Neuronal stem cell (in vitro differentiated cells): ENCODE results near the gene ANKRD39.

Experiments
- DNase-seq: peaks from one replicate; pipeline ENCODE4 v3.0.0-alpha.2; 2013; ENCODE audit warnings: low spot score
- H2AFZ ChIP-seq: one replicate; pipeline ENCODE4 v1.6.1; 2013; ENCODE audit warnings: mild to moderate bottlenecking, low read length, inconsistent platforms
- H2AK5ac ChIP-seq: 2 replicates; pipeline ENCODE4 v1.6.1; 2013; ENCODE audit warnings: low read depth, mild to moderate bottlenecking, inconsistent platforms, low read length, moderate library complexity, mixed read lengths
- H2BK120ac ChIP-seq: 2 replicates; pipeline ENCODE4 v1.6.1; 2013; ENCODE audit warnings: low read depth, mild to moderate bottlenecking, inconsistent platforms, low read length, moderate library complexity, mixed read lengths
- H2BK12ac ChIP-seq: one replicate; pipeline ENCODE4 v1.6.1; 2013; ENCODE audit warnings: low read length, inconsistent platforms
- H2BK15ac ChIP-seq: 2 replicates; pipeline ENCODE4 v1.6.1; 2013; ENCODE audit warnings: mild to moderate bottlenecking, low read length, inconsistent platforms, mixed read lengths
- H2BK5ac ChIP-seq: one replicate; pipeline ENCODE4 v1.6.1; 2013; ENCODE audit warnings: inconsistent platforms, mild to moderate bottlenecking, low read length, moderate library complexity
- H3K14ac ChIP-seq: one replicate; pipeline ENCODE4 v1.6.1; 2013; ENCODE audit warnings: low read length, inconsistent platforms
- H3K18ac ChIP-seq: 2 replicates; pipeline ENCODE4 v1.6.1; 2013; ENCODE audit warnings: low read length, inconsistent platforms
- H3K23ac ChIP-seq: 2 replicates; pipeline ENCODE4 v1.6.1; 2013; ENCODE audit warnings: low read depth, mild to moderate bottlenecking, mixed read lengths, low read length, inconsistent platforms; ENCODE audit not compliant: poor library complexity
- H3K27ac ChIP-seq: replicated peaks from 3 replicates; pipeline ENCODE4 v1.5.1; 2013; ENCODE audit warnings: low read length, inconsistent platforms
- H3K27me3 ChIP-seq, 3 experiments: 2 replicates each; pipeline ENCODE4 v1.6.1; 2013; ENCODE audit warnings: low read length in 3 of 3, mild to moderate bottlenecking in 2 of 3, inconsistent platforms in 1 of 3, low read depth in 1 of 3, mixed read lengths in 1 of 3, moderate library complexity in 1 of 3; ENCODE audit not compliant: control insufficient read depth in 3 of 3, insufficient read depth in 3 of 3
- H3K36me3 ChIP-seq, 2 donors: replicated peaks in 1 of 2; 2 replicates each; pipeline ENCODE4 v1.6.1; 2013; ENCODE audit warnings: low read length in 2 of 2; ENCODE audit not compliant: control insufficient read depth in 2 of 2, insufficient read depth in 2 of 2
- H3K4ac ChIP-seq: 2 replicates; pipeline ENCODE4 v1.6.1; 2013; ENCODE audit warnings: inconsistent platforms, mild to moderate bottlenecking, low read length, moderate library complexity
- H3K4me1 ChIP-seq, 2 donors: 1 replicate in 1 of 2; 2 replicates in 1 of 2; pipeline ENCODE4 v1.6.1; 2013; ENCODE audit warnings: low read length in 2 of 2, low read depth in 1 of 2; ENCODE audit not compliant: control insufficient read depth in 2 of 2, insufficient read depth in 1 of 2
- H3K4me2 ChIP-seq: one replicate; pipeline ENCODE4 v1.6.1; 2013; ENCODE audit warnings: mild to moderate bottlenecking, low read length, inconsistent platforms; ENCODE audit not compliant: insufficient read depth, poor library complexity, severe bottlenecking
- H3K4me3 ChIP-seq, 2 donors: 2 replicates each; pipeline ENCODE4 v1.5.1; 2013; ENCODE audit warnings: low read length in 2 of 2, mild to moderate bottlenecking in 2 of 2, inconsistent platforms in 1 of 2, moderate library complexity in 1 of 2
- H3K79me1 ChIP-seq: one replicate; pipeline ENCODE4 v1.6.1; 2013; ENCODE audit warnings: low read depth, mild to moderate bottlenecking, inconsistent platforms, low read length, moderate library complexity
- H3K9ac ChIP-seq: one replicate; pipeline ENCODE4 v1.6.1; 2013; ENCODE audit warnings: mild to moderate bottlenecking, low read depth, low read length, inconsistent platforms; ENCODE audit not compliant: poor library complexity
- H3K9me3 ChIP-seq, 2 donors: replicated peaks in 1 of 2; 2 replicates each; pipeline versions ENCODE3 to v1.6.1; 2013; ENCODE audit warnings: low read length in 2 of 2, mild to moderate bottlenecking in 2 of 2, inconsistent platforms in 1 of 2, low read depth in 1 of 2, mixed read lengths in 1 of 2, moderate library complexity in 1 of 2; ENCODE audit not compliant: control insufficient read depth in 2 of 2, insufficient read depth in 1 of 2
- H4K8ac ChIP-seq: one replicate; pipeline ENCODE4 v1.6.1; 2013; ENCODE audit warnings: low read depth, mild to moderate bottlenecking, inconsistent platforms, low read length, moderate library complexity
- H4K91ac ChIP-seq: one replicate; pipeline ENCODE4 v1.6.1; 2013; ENCODE audit warnings: low read length, low read depth, mild to moderate bottlenecking, inconsistent platforms; ENCODE audit not compliant: poor library complexity
- whole genome bisulfite sequencing, 2 donors: extraction: QIAGEN DNeasy Blood & Tissue Kit; methylation state at CpG; one replicate each; pipeline ENCODE4 v1.1.7; 2013; ENCODE audit warnings: missing lambda C conversion rate in 2 of 2, mixed read lengths in 1 of 2; ENCODE audit not compliant: insufficient read length in 2 of 2, insufficient replicate concordance in 1 of 2; ENCODE audit errors: extremely low coverage in 2 of 2; 5-methylcytosine and 5-hydroxymethylcytosine counted together

The ANKRD39 gene

DNA sequence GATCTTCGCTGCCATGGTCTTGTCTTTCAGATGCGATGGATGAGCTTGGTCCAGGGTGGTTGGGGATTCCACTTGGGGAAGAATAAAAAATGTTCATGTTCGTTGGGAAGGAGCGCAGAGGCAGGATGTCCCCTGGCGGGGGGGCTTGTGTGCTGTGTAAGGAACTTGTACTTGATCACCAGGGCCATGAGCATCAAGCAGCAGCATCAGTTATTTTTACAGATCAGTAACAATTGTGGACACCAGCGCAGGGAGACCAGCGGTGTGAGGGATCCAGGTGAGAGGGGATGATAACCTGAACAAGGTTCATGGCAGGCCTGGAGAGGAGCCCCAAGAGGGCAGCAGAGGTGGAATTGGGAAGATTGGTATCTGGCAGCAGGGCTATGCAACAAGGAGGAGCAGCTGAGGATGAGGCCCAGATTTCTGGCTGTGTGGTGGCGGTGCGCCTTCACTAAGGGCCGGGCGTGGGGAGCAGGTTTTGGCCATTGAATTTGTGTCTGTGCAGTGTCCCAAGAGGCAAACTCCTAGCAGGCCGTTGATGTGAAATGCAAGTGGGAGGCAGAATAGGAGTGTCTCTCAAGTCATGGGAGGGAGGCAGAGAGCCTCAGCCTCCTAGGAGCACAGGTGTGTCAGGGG lies 37.8 kb downstream of the ANKRD39 start:
- no peak overlapping the region for H3K4ac ChIP-seq
- no peak overlapping the region for H4K8ac ChIP-seq
- no peaks in the 10 kb centered on the region for H3K9me3 ChIP-seq
- H3K18ac ChIP-seq, result no peak overlapping the region
- no peak overlapping the region for H3K23ac ChIP-seq
- peaks cover 21% of the 10 kb centered on the region for H3K79me1 ChIP-seq
- H2AFZ ChIP-seq, result no peak overlapping the region
- peaks cover 17 to 33% of the 10 kb centered on the region in 2 donors for H3K4me1 ChIP-seq
- DNase-seq, result no peak
- H2AK5ac ChIP-seq, result no peak overlapping the region
- no peak overlapping the region for H3K14ac ChIP-seq
- H3K4me2 ChIP-seq, result no peak overlapping the region
- no peak overlapping the region for H2BK12ac ChIP-seq
- H2BK120ac ChIP-seq, result no peak overlapping the region
- H3K9ac ChIP-seq, result no peak overlapping the region
- no peak overlapping the region for H4K91ac ChIP-seq
- WGBS, 2 donors, result no CpG with 5 or more reads among the region's 12 CpGs
- H3K27me3 ChIP-seq, result peaks cover 0 to 1% (median 0%) of the 10 kb centered on the region in 3 experiments
- no peak overlapping the region for H3K4me3 ChIP-seq
- H2BK5ac ChIP-seq, result no peak overlapping the region
- H3K36me3 ChIP-seq, result peaks cover 21 to 62% of the 10 kb centered on the region in 2 donors
- H3K27ac ChIP-seq, result no peak overlapping the region
- no peak overlapping the region for H2BK15ac ChIP-seq

- H3K9me3 ChIP-seq, result no peaks in the 10 kb centered on the region
- peaks cover 19% of the 10 kb centered on the region for H3K79me1 ChIP-seq
- no peak overlapping the region for H3K4me3 ChIP-seq
- H3K14ac ChIP-seq, result no peak overlapping the region
- peaks cover 17 to 33% of the 10 kb centered on the region in 2 donors for H3K4me1 ChIP-seq
- no peak for DNase-seq
- no peak overlapping the region for H2AK5ac ChIP-seq
- H3K23ac ChIP-seq, result no peak overlapping the region
- H2BK5ac ChIP-seq, result no peak overlapping the region
- no peak overlapping the region for H3K4me2 ChIP-seq
- no peak overlapping the region for H4K8ac ChIP-seq
- H3K27ac ChIP-seq, result no peak overlapping the region
- no CpG with 5 or more reads among the region's 10 CpGs for WGBS, 2 donors
- peaks cover 0 to 1% (median 0%) of the 10 kb centered on the region in 3 experiments for H3K27me3 ChIP-seq
- H4K91ac ChIP-seq, result no peak overlapping the region
- no peak overlapping the region for H2BK15ac ChIP-seq
- no peak overlapping the region for H2AFZ ChIP-seq
- no peak overlapping the region for H3K18ac ChIP-seq
- H3K9ac ChIP-seq, result no peak overlapping the region
- H3K4ac ChIP-seq, result no peak overlapping the region
- no peak overlapping the region for H2BK12ac ChIP-seq
- H3K36me3 ChIP-seq, result peaks cover 16 to 56% of the 10 kb centered on the region in 2 donors
- no peak overlapping the region for H2BK120ac ChIP-seq
Measured at GRCh38 chr2:96819128-96819875, 38.5 kb downstream of the ANKRD39 start.

- Histone ChIP-seq H3K36me3 (peaks cover 14 to 43% of the 10 kb centered on the region in 2 donors), H2BK12ac (no peak overlapping the region), H3K4me3 (peak overlapping the region in 1 of 2 donors; percentile 93), H4K91ac (no peak overlapping the region), H2AK5ac (no peak overlapping the region), H3K27me3 (peaks cover 0 to 1% (median 0%) of the 10 kb centered on the region in 3 experiments), H3K14ac (no peak overlapping the region), H3K9me3 (no peaks in the 10 kb centered on the region), H3K27ac (no peak overlapping the region), H3K79me1 (peaks cover 15% of the 10 kb centered on the region), H2BK5ac (no peak overlapping the region), H3K4ac (no peak overlapping the region), H3K4me2 (peak overlapping the region; percentile 84), H3K9ac (no peak overlapping the region), H3K23ac (peak overlapping the region; percentile 8), H2BK15ac (no peak overlapping the region), H2BK120ac (no peak overlapping the region), H3K18ac (no peak overlapping the region), H4K8ac (no peak overlapping the region), H3K4me1 (peaks cover 17 to 33% of the 10 kb centered on the region in 2 donors), H2AFZ (no peak overlapping the region)
- WGBS, 2 donors, result no CpG with 5 or more reads among the region's 8 CpGs
- DNase-seq, result no peak
Measured at GRCh38 chr2:96817882-96818281, 39.9 kb downstream of the ANKRD39 start.
